ENCODE data around the gene SHROOM3.
"Not testable (repeated sequence)": the region's sequence is repeated elsewhere in the genome, so short reads cannot be mapped to it uniquely, and the experiment has no call there.

The SHROOM3 gene

GRCh38 chr4:76725039-76725438, 290.0 kb downstream of the SHROOM3 start:
- DNase-seq (ENCODE audit: low read depth, low spot score): no peak
- Histone ChIP-seq H3K4me3 (ENCODE audit: low read length) (no peak overlapping the region), H3K4me1 (ENCODE audit: control insufficient read depth, insufficient read depth, low read length) (peaks cover 1% of the 10 kb centered on the region; the same call in 1 of the 2 replicates), H3K9me3 (ENCODE audit: control insufficient read depth, insufficient read depth, low read length) (no peaks in the 10 kb centered on the region), H3K36me3 (ENCODE audit: control insufficient read depth, insufficient read depth, low read length) (no peaks in the 10 kb centered on the region), H3K27ac (ENCODE audit: low read length) (no peak overlapping the region), H3K27me3 (ENCODE audit: control insufficient read depth, insufficient read depth, low read length) (no peaks in the 10 kb centered on the region)
- WGBS (ENCODE audit: insufficient coverage, insufficient read length): no CpG with 5 or more reads among the region's 2 CpGs

- H3K36me3 ChIP-seq (ENCODE audit: control insufficient read depth, insufficient read depth, low read length): no peaks in the 10 kb centered on the region
- no peak overlapping the region for H3K27ac ChIP-seq (ENCODE audit: low read length)
- WGBS (ENCODE audit: insufficient coverage, insufficient read length): no CpG with 5 or more reads among the region's 1 CpG
- peaks cover 1% of the 10 kb centered on the region; the same call in 1 of the 2 replicates for H3K4me1 ChIP-seq (ENCODE audit: control insufficient read depth, insufficient read depth, low read length)
- DNase-seq (ENCODE audit: low read depth, low spot score): no peak
- H3K27me3 ChIP-seq (ENCODE audit: control insufficient read depth, insufficient read depth, low read length): no peaks in the 10 kb centered on the region
- no peak overlapping the region for H3K4me3 ChIP-seq (ENCODE audit: low read length)
- H3K9me3 ChIP-seq (ENCODE audit: control insufficient read depth, insufficient read depth, low read length): no peaks in the 10 kb centered on the region
These were observed 291.1 kb downstream of the SHROOM3 start for GRCh38 chr4:76726176-76726575.

DNA sequence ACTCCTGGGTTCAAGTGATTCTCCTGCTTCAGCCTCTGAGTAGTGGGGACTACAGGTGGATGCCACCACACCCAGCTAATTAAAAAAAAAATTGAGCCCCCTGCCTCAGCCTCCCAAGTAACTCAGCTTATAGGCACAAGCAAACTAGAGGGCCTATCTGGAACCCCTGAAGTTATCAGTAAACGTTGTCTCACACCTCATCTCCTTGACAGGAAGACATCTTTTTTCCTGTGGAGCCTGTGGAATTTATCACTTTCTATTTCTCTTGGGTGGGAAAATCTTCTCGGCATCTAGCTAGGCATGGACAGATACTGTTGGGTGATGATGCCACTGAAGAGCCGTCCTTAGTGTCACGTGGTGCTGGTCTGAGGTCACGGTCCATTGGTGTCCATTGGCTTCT, 291.6 kb downstream of the SHROOM3 start:
- no CpG with 5 or more reads among the region's 5 CpGs for WGBS (ENCODE audit: insufficient coverage, insufficient read length)
- Histone ChIP-seq H3K27me3 (ENCODE audit: control insufficient read depth, insufficient read depth, low read length) (no peaks in the 10 kb centered on the region), H3K4me3 (ENCODE audit: low read length) (no peak overlapping the region), H3K27ac (ENCODE audit: low read length) (no peak overlapping the region), H3K9me3 (ENCODE audit: control insufficient read depth, insufficient read depth, low read length) (no peaks in the 10 kb centered on the region), H3K36me3 (ENCODE audit: control insufficient read depth, insufficient read depth, low read length) (no peaks in the 10 kb centered on the region), H3K4me1 (ENCODE audit: control insufficient read depth, insufficient read depth, low read length) (peaks cover 1% of the 10 kb centered on the region; the same call in 1 of the 2 replicates)
- no peak for DNase-seq (ENCODE audit: low read depth, low spot score)

DNA sequence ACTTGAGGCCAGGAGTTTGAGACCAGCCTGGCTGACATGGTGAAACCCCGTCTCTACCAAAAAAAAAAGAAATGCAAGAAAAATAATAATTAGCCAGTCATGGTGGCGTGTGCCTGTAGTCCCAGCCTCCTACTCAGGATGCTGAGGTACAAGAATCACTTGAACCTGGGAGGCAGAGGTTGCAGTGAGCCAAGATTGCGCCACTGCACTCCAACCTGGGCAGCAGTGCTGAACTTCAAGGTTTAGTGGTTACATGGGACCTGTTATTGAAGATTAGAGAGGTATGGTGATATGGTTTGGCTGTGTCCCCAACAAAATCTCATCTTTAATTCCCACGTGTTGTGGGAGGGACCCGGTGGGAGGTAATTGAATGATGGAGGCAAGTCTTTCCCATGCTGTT, 292.9 kb downstream of the SHROOM3 start:
- not testable (repeated sequence) for H3K4me3 ChIP-seq (ENCODE audit: low read length); H3K9me3 ChIP-seq (ENCODE audit: control insufficient read depth, insufficient read depth, low read length); H3K36me3 ChIP-seq (ENCODE audit: control insufficient read depth, insufficient read depth, low read length); H3K4me1 ChIP-seq (ENCODE audit: control insufficient read depth, insufficient read depth, low read length); DNase-seq (ENCODE audit: low read depth, low spot score); H3K27me3 ChIP-seq (ENCODE audit: control insufficient read depth, insufficient read depth, low read length); H3K27ac ChIP-seq (ENCODE audit: low read length)
- no CpG with 5 or more reads among the region's 5 CpGs for WGBS (ENCODE audit: insufficient coverage, insufficient read length)

DNA sequence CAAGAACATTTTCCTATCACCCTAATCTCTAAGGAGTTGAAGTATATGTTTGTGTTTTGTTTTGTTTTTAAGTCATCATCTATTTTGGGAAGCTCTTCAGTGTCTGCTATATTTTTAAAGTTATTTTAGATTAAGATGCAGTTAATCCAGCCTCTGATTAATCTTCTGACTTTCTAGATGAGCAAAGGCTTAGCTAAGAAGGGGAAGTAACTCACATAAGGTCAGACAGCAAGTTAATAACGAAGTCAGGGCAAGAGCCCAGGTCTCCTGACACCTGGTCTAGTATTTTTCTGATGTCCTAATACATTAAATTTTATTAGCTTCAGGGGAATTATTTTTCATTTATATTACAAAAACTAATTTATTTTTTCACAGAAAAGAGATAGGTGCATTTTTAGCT, 294.4 kb downstream of the SHROOM3 start:
- no CpG with 5 or more reads among the region's 1 CpG for WGBS (ENCODE audit: insufficient coverage, insufficient read length)

GRCh38 chr4:76729980-76730379, 295.0 kb downstream of the SHROOM3 start:
- Histone ChIP-seq H3K9me3 (ENCODE audit: control insufficient read depth, insufficient read depth, low read length) (no peaks in the 10 kb centered on the region), H3K27me3 (ENCODE audit: control insufficient read depth, insufficient read depth, low read length) (no peaks in the 10 kb centered on the region), H3K36me3 (ENCODE audit: control insufficient read depth, insufficient read depth, low read length) (no peaks in the 10 kb centered on the region), H3K4me3 (ENCODE audit: low read length) (no peak overlapping the region), H3K4me1 (ENCODE audit: control insufficient read depth, insufficient read depth, low read length) (peaks cover 5% of the 10 kb centered on the region; the same call in 1 of the 2 replicates), H3K27ac (ENCODE audit: low read length) (no peak overlapping the region)
- no peak for DNase-seq (ENCODE audit: low read depth, low spot score)
- no CpG with 5 or more reads among the region's 1 CpG for WGBS (ENCODE audit: insufficient coverage, insufficient read length)

More for the DNA sequence above, 294.4 kb downstream of the SHROOM3 start:
- H3K9me3 ChIP-seq (ENCODE audit: control insufficient read depth, insufficient read depth, low read length): no peaks in the 10 kb centered on the region
- H3K27ac ChIP-seq (ENCODE audit: low read length): no peak overlapping the region
- H3K4me1 ChIP-seq (ENCODE audit: control insufficient read depth, insufficient read depth, low read length): peaks cover 5% of the 10 kb centered on the region; the same call in 1 of the 2 replicates
- no peak overlapping the region for H3K4me3 ChIP-seq (ENCODE audit: low read length)
- no peaks in the 10 kb centered on the region for H3K27me3 ChIP-seq (ENCODE audit: control insufficient read depth, insufficient read depth, low read length)
- H3K36me3 ChIP-seq (ENCODE audit: control insufficient read depth, insufficient read depth, low read length): no peaks in the 10 kb centered on the region
- no peak for DNase-seq (ENCODE audit: low read depth, low spot score)

DNA sequence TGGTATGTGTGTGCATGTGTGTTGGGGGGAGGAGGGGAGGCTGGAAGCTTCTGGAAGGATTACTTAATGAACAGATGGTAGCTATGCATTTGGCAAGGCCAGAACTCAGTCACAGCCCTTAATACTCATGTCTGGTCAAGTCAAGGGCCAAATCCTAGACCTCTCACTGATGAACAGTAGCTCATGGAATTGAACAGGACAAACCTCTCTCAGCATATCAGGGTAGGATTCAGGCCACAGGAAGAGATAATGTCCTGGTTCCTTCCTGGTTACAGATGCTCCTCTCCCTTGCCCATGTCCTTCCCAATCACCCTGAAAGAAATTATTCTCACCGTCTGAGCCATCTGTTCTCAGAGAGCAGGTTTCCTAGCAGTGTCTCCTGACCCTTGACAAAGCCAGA, 297.2 kb downstream of the SHROOM3 start:
- no CpG with 5 or more reads among the region's 1 CpG for WGBS (ENCODE audit: insufficient coverage, insufficient read length)
- no peaks in the 10 kb centered on the region for H3K27me3 ChIP-seq (ENCODE audit: control insufficient read depth, insufficient read depth, low read length)

GRCh38 chr4:76733068-76733771, 298.2 kb downstream of the SHROOM3 start:
- H3K9me3 ChIP-seq (ENCODE audit: control insufficient read depth, insufficient read depth, low read length): no peaks in the 10 kb centered on the region
- DNase-seq (ENCODE audit: low read depth, low spot score): no peak
- WGBS (ENCODE audit: insufficient coverage, insufficient read length): no CpG with 5 or more reads among the region's 3 CpGs

More for the DNA sequence above, 297.2 kb downstream of the SHROOM3 start:
- no peak for DNase-seq (ENCODE audit: low read depth, low spot score)
- no peak overlapping the region for H3K27ac ChIP-seq (ENCODE audit: low read length)
- no peak overlapping the region for H3K4me3 ChIP-seq (ENCODE audit: low read length)
- no peaks in the 10 kb centered on the region for H3K36me3 ChIP-seq (ENCODE audit: control insufficient read depth, insufficient read depth, low read length)
- H3K9me3 ChIP-seq (ENCODE audit: control insufficient read depth, insufficient read depth, low read length): no peaks in the 10 kb centered on the region
- peaks cover 4% of the 10 kb centered on the region; the same call in 1 of the 2 replicates for H3K4me1 ChIP-seq (ENCODE audit: control insufficient read depth, insufficient read depth, low read length)

DNA sequence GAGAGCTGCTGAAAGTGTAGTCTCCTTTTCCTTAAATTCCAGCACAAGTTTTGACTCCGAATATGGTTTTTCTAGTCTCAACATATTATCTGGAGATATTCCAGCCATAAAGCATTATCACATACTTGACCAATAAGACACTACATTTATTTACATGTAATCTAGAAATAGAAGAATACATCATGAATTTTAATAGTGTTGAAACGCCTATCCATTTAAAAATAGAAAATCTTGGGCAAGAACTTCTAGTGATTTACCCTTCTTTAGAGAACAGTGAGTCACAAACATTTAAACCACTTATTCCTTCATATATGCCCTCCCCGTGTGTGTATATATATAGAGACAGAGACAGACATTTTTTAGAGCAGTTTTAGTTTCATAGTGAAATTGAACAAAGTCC, 301.4 kb downstream of the SHROOM3 start:
- H3K27ac ChIP-seq (ENCODE audit: low read length): no peak overlapping the region
- no CpG with 5 or more reads among the region's 3 CpGs for WGBS (ENCODE audit: insufficient coverage, insufficient read length)

More at GRCh38 chr4:76733068-76733771, 298.2 kb downstream of the SHROOM3 start:
- Histone ChIP-seq H3K27me3 (ENCODE audit: control insufficient read depth, insufficient read depth, low read length) (no peaks in the 10 kb centered on the region), H3K4me1 (ENCODE audit: control insufficient read depth, insufficient read depth, low read length) (peaks cover 4% of the 10 kb centered on the region; the same call in 1 of the 2 replicates), H3K36me3 (ENCODE audit: control insufficient read depth, insufficient read depth, low read length) (no peaks in the 10 kb centered on the region), H3K27ac (ENCODE audit: low read length) (no peak overlapping the region), H3K4me3 (ENCODE audit: low read length) (no peak overlapping the region)

DNA sequence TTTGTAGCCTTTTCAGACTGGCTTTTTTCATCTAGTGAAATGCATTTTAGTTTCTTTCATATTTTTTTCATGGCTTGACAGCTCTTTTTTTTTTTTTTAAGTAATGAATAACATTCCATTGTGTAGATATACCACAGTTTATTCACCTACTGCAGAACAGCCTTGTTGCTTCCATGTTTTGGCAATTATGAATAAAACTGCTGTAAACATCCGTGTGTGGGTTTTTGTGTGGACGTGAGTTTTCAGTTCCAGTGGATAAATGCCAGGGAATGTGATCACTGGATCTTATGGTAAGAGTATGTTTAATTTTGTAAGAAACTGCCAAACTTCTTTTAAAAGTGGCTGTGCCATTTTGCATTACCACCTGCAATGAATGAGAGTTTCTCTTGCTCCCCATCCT, 302.2 kb downstream of the SHROOM3 start:
- no CpG with 5 or more reads among the region's 2 CpGs for WGBS (ENCODE audit: insufficient coverage, insufficient read length)
- Histone ChIP-seq H3K27ac (ENCODE audit: low read length) (no peak overlapping the region), H3K9me3 (ENCODE audit: control insufficient read depth, insufficient read depth, low read length) (no peaks in the 10 kb centered on the region), H3K4me1 (ENCODE audit: control insufficient read depth, insufficient read depth, low read length) (peaks cover 4% of the 10 kb centered on the region; the same call in 1 of the 2 replicates), H3K4me3 (ENCODE audit: low read length) (no peak overlapping the region), H3K36me3 (ENCODE audit: control insufficient read depth, insufficient read depth, low read length) (peaks cover 12% of the 10 kb centered on the region), H3K27me3 (ENCODE audit: control insufficient read depth, insufficient read depth, low read length) (no peaks in the 10 kb centered on the region)
- no peak for DNase-seq (ENCODE audit: low read depth, low spot score)

More for the DNA sequence above, 301.4 kb downstream of the SHROOM3 start:
- Histone ChIP-seq H3K9me3 (ENCODE audit: control insufficient read depth, insufficient read depth, low read length) (no peaks in the 10 kb centered on the region), H3K4me1 (ENCODE audit: control insufficient read depth, insufficient read depth, low read length) (peaks cover 4% of the 10 kb centered on the region; the same call in 1 of the 2 replicates), H3K36me3 (ENCODE audit: control insufficient read depth, insufficient read depth, low read length) (peaks cover 12% of the 10 kb centered on the region), H3K4me3 (ENCODE audit: low read length) (no peak overlapping the region), H3K27me3 (ENCODE audit: control insufficient read depth, insufficient read depth, low read length) (no peaks in the 10 kb centered on the region)
- DNase-seq (ENCODE audit: low read depth, low spot score): no peak

DNA sequence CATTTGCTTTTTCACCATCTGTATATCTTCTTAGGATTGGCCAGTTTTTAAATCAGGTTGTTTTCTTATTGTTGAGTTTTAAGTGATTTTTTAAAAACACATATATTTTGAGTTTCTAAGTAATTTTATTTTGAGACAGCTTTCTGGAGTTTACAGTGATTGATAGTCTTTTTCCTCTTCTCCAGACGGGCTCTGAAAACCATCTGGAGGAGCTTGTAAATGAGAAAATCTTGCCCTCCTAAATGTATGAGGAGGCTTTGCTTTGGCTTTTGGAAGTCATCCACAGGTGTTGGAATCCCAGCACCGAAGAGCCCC, 302.7 kb downstream of the SHROOM3 start:
- DNase-seq (ENCODE audit: low read depth, low spot score): no peak
- H3K4me3 ChIP-seq (ENCODE audit: low read length): no peak overlapping the region
- H3K36me3 ChIP-seq (ENCODE audit: control insufficient read depth, insufficient read depth, low read length): peaks cover 12% of the 10 kb centered on the region
- H3K27ac ChIP-seq (ENCODE audit: low read length): no peak overlapping the region
- no peaks in the 10 kb centered on the region for H3K9me3 ChIP-seq (ENCODE audit: control insufficient read depth, insufficient read depth, low read length)
- H3K27me3 ChIP-seq (ENCODE audit: control insufficient read depth, insufficient read depth, low read length): no peaks in the 10 kb centered on the region
- H3K4me1 ChIP-seq (ENCODE audit: control insufficient read depth, insufficient read depth, low read length): peaks cover 4% of the 10 kb centered on the region; the same call in 1 of the 2 replicates
- no CpG with 5 or more reads among the region's 2 CpGs for WGBS (ENCODE audit: insufficient coverage, insufficient read length)
